GM13977 (cell line): Measurements from ENCODE around the gene WDR64.

Experiments used
- DNase-seq: peaks from one replicate; pipeline ENCODE4 v3.0.0; 2012; ENCODE audit warnings: low spot score
- CTCF ChIP-seq: IDR thresholded peaks from 2 replicates; pipeline ENCODE4 v1.5.1; 2012; ENCODE audit warnings: mild to moderate bottlenecking, control low read depth; ENCODE audit not compliant: insufficient read depth; ENCODE audit errors: extremely low read depth, missing control alignments
- in situ Hi-C: fragments of 300-500 bp; cut with MboI; formaldehyde crosslinking; loops from one replicate; pipeline ENCODE4 v1.12.0; 2022; ENCODE audit warnings: low sequenced_read_pairs, low pct_unique_long_range_greater_than_20kb, mixed read lengths, inconsistent platforms; ENCODE audit not compliant: unreplicated experiment

Gene WDR64

GRCh38 chr1:241610056-241610815, 41.8 kb upstream of the WDR64 start:
- no peak for TF ChIP-seq CTCF
- in situ Hi-C loops: loop anchor here (25.0 kb wide), 1 partner anchor 402 kb away; no protein-coding TSS in a partner anchor
- no peak for DNase-seq

- peak; percentile 59 for TF ChIP-seq CTCF
- DNase-seq: peak; percentile 38
- in situ Hi-C loops: loop anchor here (25.0 kb wide), 1 partner anchor 401 kb away; no protein-coding TSS in a partner anchor
Observed at GRCh38 chr1:241611063-241611462, 41.0 kb upstream of the WDR64 start.

- TF ChIP-seq CTCF: no peak
- no peak for DNase-seq
- in situ Hi-C loops: loop anchor here (25.0 kb wide), 1 partner anchor 401 kb away; no protein-coding TSS in a partner anchor
Observed at GRCh38 chr1:241611736-241612135, 40.3 kb upstream of the WDR64 start.

- in situ Hi-C loops: loop anchor here (25.0 kb wide), 1 partner anchor 399 kb away; no protein-coding TSS in a partner anchor
- no peak for TF ChIP-seq CTCF
- DNase-seq: no peak
Observed at GRCh38 chr1:241612533-241613477, 39.3 kb upstream of the WDR64 start.

- no peak for DNase-seq
- in situ Hi-C loops: loop anchor here (25.0 kb wide), 1 partner anchor 398 kb away; no protein-coding TSS in a partner anchor
- no peak for TF ChIP-seq CTCF
Observed at GRCh38 chr1:241614144-241614543, 37.9 kb upstream of the WDR64 start.

GRCh38 chr1:241614572-241614971, 37.5 kb upstream of the WDR64 start:
- in situ Hi-C loops: loop anchor here (25.0 kb wide), 1 partner anchor 398 kb away; no protein-coding TSS in a partner anchor
- DNase-seq: no peak
- TF ChIP-seq CTCF: no peak
